Skeletal muscle satellite cell (primary cell): ENCODE results near the gene PRSS56.
"Not testable (repeated sequence)": the region's sequence is repeated elsewhere in the genome, so short reads cannot be mapped to it uniquely, and the experiment has no call there.

Experiments
- H3K27me3 ChIP-seq: 2 replicates; pipeline ENCODE4 v1.7.0; 2013; ENCODE audit warnings: low read length; ENCODE audit not compliant: control insufficient read depth, insufficient read depth
- H3K36me3 ChIP-seq: 2 replicates; pipeline ENCODE4 v1.7.0; 2013; ENCODE audit warnings: mild to moderate bottlenecking, control low read depth, low read length; ENCODE audit not compliant: insufficient read depth
- H3K4me1 ChIP-seq: 2 replicates; pipeline ENCODE4 v1.7.0; 2013; ENCODE audit warnings: low read length; ENCODE audit not compliant: control insufficient read depth, insufficient read depth
- H3K4me2 ChIP-seq: 2 replicates; pipeline ENCODE4 v1.7.0; 2013; ENCODE audit warnings: mild to moderate bottlenecking, low read length
- H3K4me3 ChIP-seq: 2 replicates; pipeline ENCODE4 v1.7.0; 2013; ENCODE audit warnings: low read length
- H3K9ac ChIP-seq: 2 replicates; pipeline ENCODE4 v1.7.0; 2013; ENCODE audit warnings: mild to moderate bottlenecking, low read depth, low read length, moderate library complexity
- H3K9me3 ChIP-seq: replicated peaks from 2 replicates; pipeline ENCODE4 v1.7.0; 2013; ENCODE audit warnings: mild to moderate bottlenecking, control low read depth, low read length

The PRSS56 gene

GRCh38 chr2:232551776-232552175 lies 31.6 kb downstream of the PRSS56 start:
- peak overlapping the region; percentile 98 for H3K9ac ChIP-seq
- peak overlapping the region; percentile 75 for H3K4me3 ChIP-seq
- no peaks in the 10 kb centered on the region for H3K27me3 ChIP-seq
- H3K4me2 ChIP-seq: peak overlapping the region; percentile 87
- H3K36me3 ChIP-seq: peaks cover 25% of the 10 kb centered on the region
- H3K9me3 ChIP-seq: no peaks in the 10 kb centered on the region
- H3K4me1 ChIP-seq: peaks cover 11% of the 10 kb centered on the region

GRCh38 chr2:232556426-232556825 lies 36.2 kb downstream of the PRSS56 start:
- Histone ChIP-seq H3K9ac (no peak overlapping the region), H3K36me3 (peaks cover 65% of the 10 kb centered on the region)

DNA sequence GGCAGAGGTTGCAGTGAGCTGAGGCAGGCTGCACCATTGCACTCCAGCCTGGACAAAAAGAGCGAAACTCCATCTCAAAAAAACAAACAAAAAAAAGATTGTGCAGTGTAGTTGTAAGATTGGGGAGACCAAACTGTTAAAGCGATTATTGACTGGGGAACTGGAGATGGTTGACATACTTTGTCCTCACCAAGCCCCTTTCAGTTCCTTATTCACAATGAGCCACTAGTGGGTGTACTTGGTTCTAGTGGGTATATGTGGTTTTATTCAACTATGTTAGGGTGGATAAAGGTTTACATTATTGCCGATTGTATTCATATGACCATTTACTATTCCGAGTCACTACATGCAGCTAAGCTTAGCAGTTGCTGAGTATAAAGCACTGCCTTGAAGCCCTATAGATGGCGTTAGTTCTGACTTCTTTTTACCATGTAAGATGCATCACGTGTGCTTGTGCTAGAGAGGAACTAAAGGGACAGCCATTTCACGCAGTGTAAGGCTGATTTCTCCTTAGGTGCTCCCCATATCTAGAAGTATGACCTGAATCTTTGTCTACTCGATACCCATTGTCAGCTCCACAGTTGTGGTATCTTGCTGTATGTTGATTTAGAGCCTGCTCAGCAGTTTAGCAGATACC lies 42.4 kb downstream of the PRSS56 start:
- no peaks in the 10 kb centered on the region for H3K9me3 ChIP-seq
- no peaks in the 10 kb centered on the region for H3K27me3 ChIP-seq
- H3K9ac ChIP-seq: no peak overlapping the region
- no peak overlapping the region for H3K4me2 ChIP-seq
- H3K36me3 ChIP-seq: peaks cover 88% of the 10 kb centered on the region
- no peak overlapping the region for H3K4me3 ChIP-seq
- H3K4me1 ChIP-seq: peaks cover 7% of the 10 kb centered on the region

More at GRCh38 chr2:232556426-232556825, 36.2 kb downstream of the PRSS56 start:
- peaks cover 5% of the 10 kb centered on the region for H3K4me1 ChIP-seq
- no peak overlapping the region for H3K4me3 ChIP-seq
- no peak overlapping the region for H3K4me2 ChIP-seq
- no peaks in the 10 kb centered on the region for H3K9me3 ChIP-seq
- H3K27me3 ChIP-seq: no peaks in the 10 kb centered on the region

DNA sequence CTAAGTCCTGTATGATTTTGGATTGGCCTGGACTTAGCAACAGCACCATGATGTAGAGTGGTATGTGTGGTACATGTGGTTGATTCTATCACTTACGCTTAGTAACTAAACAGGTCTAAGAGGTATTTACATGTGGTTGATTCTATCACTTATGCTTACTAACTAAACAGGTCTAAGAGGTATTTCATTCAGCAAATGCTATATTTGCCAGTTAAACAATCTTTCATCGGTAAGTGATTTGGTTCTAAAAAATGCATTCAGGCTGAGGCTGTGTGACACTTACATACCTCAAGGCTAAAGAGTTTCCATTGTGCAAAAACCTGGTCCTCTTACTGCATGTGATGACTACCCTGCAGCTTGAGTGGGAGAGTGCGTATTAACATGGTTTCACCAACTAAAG lies 43.4 kb downstream of the PRSS56 start:
- peaks cover 17% of the 10 kb centered on the region for H3K4me1 ChIP-seq
- peaks cover 85% of the 10 kb centered on the region for H3K36me3 ChIP-seq
- H3K4me3 ChIP-seq: no peak overlapping the region
- H3K9me3 ChIP-seq: no peaks in the 10 kb centered on the region
- no peaks in the 10 kb centered on the region for H3K27me3 ChIP-seq
- no peak overlapping the region for H3K4me2 ChIP-seq
- no peak overlapping the region for H3K9ac ChIP-seq

- peak overlapping the region; percentile 40 for H3K9ac ChIP-seq
- H3K36me3 ChIP-seq: peaks cover 77% of the 10 kb centered on the region
- no peaks in the 10 kb centered on the region for H3K27me3 ChIP-seq
Observed at GRCh38 chr2:232567721-232568120, 47.5 kb downstream of the PRSS56 start.

DNA sequence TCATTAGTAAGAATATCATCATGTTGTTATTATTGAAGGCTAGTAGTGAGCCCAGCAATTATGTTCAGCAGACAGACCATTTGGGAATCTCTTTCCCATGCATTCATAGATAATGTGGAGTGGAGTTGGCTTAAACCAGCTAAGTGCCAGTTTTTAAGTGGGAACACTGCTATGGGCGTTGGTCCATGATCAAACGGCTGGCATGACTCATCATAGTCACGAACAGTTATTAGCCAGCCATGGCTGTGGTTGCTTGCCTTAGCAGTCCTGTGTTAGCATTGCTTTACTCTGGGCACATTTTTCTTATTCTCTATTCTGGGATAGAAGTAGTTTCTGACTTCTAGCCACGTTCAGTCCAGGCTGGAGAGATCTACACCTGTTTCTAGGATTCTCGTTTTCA lies 48.0 kb downstream of the PRSS56 start:
- Histone ChIP-seq H3K9ac (peak overlapping the region; percentile 43), H3K9me3 (no peaks in the 10 kb centered on the region), H3K36me3 (peaks cover 77% of the 10 kb centered on the region), H3K4me1 (peaks cover 21% of the 10 kb centered on the region), H3K4me3 (no peak overlapping the region), H3K27me3 (no peaks in the 10 kb centered on the region), H3K4me2 (peak overlapping the region; percentile 29)

More at GRCh38 chr2:232567721-232568120, 47.5 kb downstream of the PRSS56 start:
- Histone ChIP-seq H3K4me1 (peaks cover 21% of the 10 kb centered on the region), H3K4me3 (no peak overlapping the region), H3K4me2 (peak overlapping the region; percentile 29), H3K9me3 (no peaks in the 10 kb centered on the region)

DNA sequence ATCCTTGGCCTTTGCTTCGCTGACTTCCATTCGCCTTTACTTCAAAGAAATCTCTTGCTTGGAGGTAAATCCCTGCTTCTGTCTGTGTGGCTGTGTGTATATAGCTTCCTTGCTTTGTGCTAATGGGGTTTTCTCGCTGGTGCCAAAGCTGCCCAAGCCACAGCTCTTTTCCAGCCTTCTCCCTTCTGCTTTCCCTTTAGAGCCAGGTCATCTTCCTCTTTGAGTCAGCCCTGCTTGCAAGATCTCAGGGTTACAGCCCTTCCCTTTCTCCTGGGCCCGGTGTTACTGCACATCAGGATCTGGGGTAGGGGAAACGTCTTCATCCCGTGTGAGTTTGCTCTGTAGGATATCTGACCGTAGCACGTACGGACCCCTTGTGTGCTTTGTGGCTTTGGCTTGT lies 49.4 kb downstream of the PRSS56 start:
- Histone ChIP-seq H3K27me3 (no peaks in the 10 kb centered on the region), H3K4me1 (peaks cover 31% of the 10 kb centered on the region), H3K4me2 (no peak overlapping the region), H3K9me3 (no peaks in the 10 kb centered on the region), H3K4me3 (no peak overlapping the region), H3K36me3 (peaks cover 66% of the 10 kb centered on the region), H3K9ac (no peak overlapping the region)

DNA sequence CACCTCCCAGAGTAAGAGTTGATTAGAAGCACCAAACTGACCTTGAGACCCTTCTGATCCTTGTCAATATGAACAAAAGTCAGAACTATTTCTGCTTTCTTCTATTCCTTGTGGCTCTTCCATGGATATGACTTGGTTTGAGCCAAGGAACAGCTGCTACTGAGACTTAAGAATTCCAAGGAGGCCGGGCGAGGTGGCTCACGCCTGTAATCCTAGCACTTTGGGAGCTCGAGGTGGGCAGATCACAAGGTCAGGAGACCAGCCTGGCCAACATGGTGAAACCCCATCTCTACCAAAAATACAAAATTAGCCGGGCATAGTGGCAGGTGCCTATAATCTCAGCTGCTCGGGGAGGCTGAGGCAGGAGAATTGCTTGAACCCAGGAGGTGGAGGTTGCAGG lies 50.3 kb downstream of the PRSS56 start:
- H3K4me3 ChIP-seq, H3K4me2 ChIP-seq, H3K9me3 ChIP-seq, H3K9ac ChIP-seq, H3K27me3 ChIP-seq: not testable (repeated sequence)
- Histone ChIP-seq H3K36me3 (peaks cover 65% of the 10 kb centered on the region), H3K4me1 (peaks cover 39% of the 10 kb centered on the region)

DNA sequence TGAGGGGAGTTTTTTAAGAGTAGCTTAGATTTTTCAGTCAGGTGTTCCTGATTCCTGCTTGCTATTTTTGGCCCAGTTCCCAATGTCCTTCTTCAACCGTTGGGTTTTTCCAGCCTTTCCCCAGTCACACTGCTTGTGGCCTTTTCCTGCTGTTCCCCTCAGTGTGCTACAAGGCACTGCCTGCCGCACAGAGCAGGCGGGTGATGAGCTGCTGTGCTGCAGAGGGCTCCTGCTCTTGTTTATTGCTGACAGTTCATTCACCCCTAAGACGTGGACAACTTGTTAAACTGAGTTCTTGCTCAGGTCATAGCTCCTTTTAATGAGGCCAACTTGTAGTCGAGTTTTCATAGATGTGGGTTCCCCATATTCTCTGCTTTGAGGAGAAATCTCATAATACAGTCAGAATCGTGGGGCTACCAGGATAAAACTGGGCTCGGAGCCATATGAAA lies 50.9 kb downstream of the PRSS56 start:
- no peak overlapping the region for H3K4me2 ChIP-seq
- no peaks in the 10 kb centered on the region for H3K27me3 ChIP-seq
- no peaks in the 10 kb centered on the region for H3K9me3 ChIP-seq
- no peak overlapping the region for H3K9ac ChIP-seq
- no peak overlapping the region for H3K4me3 ChIP-seq
- H3K36me3 ChIP-seq: peaks cover 60% of the 10 kb centered on the region
- H3K4me1 ChIP-seq: peaks cover 39% of the 10 kb centered on the region

DNA sequence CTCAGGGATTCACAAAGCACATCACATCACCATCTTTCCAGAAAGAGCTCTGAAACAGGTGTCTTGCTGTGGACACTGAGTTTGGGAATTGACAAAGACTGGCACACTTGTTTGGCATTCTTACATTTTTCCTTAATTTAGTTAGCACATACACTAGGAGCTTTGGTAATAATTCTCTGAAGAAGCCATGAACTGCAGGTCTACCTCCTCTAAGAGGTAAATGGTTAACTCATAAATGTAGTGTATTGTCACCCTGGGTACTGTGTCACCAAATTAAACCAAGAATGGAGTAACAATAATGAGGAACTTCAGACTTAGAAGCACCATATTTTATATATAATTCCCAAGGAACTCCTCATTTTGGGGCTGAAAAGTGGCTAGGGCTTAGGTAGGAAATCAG lies 52.9 kb downstream of the PRSS56 start:
- peaks cover 41% of the 10 kb centered on the region for H3K36me3 ChIP-seq

GRCh38 chr2:232573771-232574435 lies 53.7 kb downstream of the PRSS56 start:
- no peak overlapping the region for H3K4me3 ChIP-seq
- peaks cover 31% of the 10 kb centered on the region for H3K4me1 ChIP-seq
- H3K27me3 ChIP-seq: no peaks in the 10 kb centered on the region
- H3K4me2 ChIP-seq: peak overlapping the region; percentile 9
- peak overlapping the region; percentile 55 for H3K9ac ChIP-seq
- peaks cover 36% of the 10 kb centered on the region for H3K36me3 ChIP-seq
- no peaks in the 10 kb centered on the region for H3K9me3 ChIP-seq

More for the DNA sequence above, 52.9 kb downstream of the PRSS56 start:
- H3K4me1 ChIP-seq: peaks cover 40% of the 10 kb centered on the region
- H3K4me3 ChIP-seq: no peak overlapping the region
- H3K4me2 ChIP-seq: no peak overlapping the region
- no peak overlapping the region for H3K9ac ChIP-seq
- no peaks in the 10 kb centered on the region for H3K27me3 ChIP-seq
- no peaks in the 10 kb centered on the region for H3K9me3 ChIP-seq
